OCI-LY3 (cell line): ENCODE results near the gene GRID1.

ENCODE experiments used
- EZH2phosphoT487 ChIP-seq: fragments of 200-600 bp; shearing (Covaris generic); IDR thresholded peaks from 2 replicates; pipeline ENCODE4 v1.6.1; 2018; ENCODE audit warnings: antibody characterized with exemption, mixed run types, low read depth
- TF ChIP-seq, protein P1 (sequence below): fragments of 200-600, 300-600 bp; sonication (generic); IDR thresholded peaks from 2 replicates; pipeline ENCODE4 v1.5.1; 2014; ENCODE audit warnings: antibody characterized with exemption, low read length, low read depth

DNA sequence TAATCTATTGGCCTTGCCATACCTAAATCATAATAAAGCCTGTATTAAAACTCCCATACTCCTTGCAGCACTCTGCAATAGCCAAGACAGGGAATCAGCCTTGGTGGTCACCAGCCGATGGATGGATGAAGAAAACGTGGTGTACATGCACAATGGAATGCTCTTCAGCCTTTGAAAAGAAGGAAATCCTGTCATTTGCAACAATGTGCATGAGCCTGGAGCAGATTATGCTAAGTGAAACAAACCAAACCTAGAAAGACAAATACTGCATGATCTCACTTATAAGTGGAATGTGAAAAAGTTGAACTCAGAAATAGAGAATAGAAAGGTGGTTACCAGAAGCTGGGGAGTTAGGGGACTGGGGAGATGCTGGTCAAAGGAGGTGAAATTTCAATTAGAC is 218.5 kb downstream of the GRID1 start:
- TF ChIP-seq, protein P1, sequence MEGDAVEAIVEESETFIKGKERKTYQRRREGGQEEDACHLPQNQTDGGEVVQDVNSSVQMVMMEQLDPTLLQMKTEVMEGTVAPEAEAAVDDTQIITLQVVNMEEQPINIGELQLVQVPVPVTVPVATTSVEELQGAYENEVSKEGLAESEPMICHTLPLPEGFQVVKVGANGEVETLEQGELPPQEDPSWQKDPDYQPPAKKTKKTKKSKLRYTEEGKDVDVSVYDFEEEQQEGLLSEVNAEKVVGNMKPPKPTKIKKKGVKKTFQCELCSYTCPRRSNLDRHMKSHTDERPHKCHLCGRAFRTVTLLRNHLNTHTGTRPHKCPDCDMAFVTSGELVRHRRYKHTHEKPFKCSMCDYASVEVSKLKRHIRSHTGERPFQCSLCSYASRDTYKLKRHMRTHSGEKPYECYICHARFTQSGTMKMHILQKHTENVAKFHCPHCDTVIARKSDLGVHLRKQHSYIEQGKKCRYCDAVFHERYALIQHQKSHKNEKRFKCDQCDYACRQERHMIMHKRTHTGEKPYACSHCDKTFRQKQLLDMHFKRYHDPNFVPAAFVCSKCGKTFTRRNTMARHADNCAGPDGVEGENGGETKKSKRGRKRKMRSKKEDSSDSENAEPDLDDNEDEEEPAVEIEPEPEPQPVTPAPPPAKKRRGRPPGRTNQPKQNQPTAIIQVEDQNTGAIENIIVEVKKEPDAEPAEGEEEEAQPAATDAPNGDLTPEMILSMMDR, result no peak
- TF ChIP-seq EZH2phosphoT487, result no peak
